ENCODE measurements around the gene ZBTB44. TPM values are rescaled to one million over a fixed set of nuclear protein-coding genes. Genes with fewer than 3 reads are reported as not detected.
A peak's percentile ranks its signal among the peaks of the same experiment; 100 is the strongest.

ZBTB44 gene
- total RNA-seq, 1 experiment from 2014 or later = 62.8 TPM

DNA sequence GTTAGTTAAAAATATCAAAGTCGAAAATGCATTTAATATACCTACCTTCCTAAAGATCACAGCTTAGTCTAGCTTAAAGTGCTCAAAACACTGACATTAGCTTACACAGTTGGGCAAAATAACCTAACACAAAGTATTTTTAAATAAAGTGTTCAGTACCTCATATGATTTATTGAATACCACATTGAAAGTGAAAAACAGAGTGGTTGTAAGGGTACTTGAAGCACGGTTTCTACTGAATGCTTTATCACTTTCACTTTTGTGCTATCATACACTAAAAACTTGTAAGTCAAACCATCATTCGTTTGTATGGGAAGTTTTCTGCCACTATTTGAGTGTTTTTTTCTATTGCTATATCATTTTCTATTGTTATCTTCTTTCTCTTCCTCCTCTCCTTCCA is 36.6 kb downstream of the ZBTB44 start:
- Histone ChIP-seq H3K4me2 (ENCODE audit: low read depth, low read length, poor library complexity, severe bottlenecking) (no peak overlapping the region), H3K9me2 (replicated peaks; ENCODE audit: insufficient read depth, low read length) (no peaks in the 10 kb centered on the region), H4K20me1 (ENCODE audit: insufficient read depth, low read depth, low read length) (no peaks in the 10 kb centered on the region), H3K27me3 (ENCODE audit: low read length) (no peaks in the 10 kb centered on the region), H3K36me3 (ENCODE audit: insufficient read depth, low read length) (no peaks in the 10 kb centered on the region), H3K9me3 (ENCODE audit: low read length) (no peaks in the 10 kb centered on the region), H3K4me1 (ENCODE audit: low read length) (no peaks in the 10 kb centered on the region; the same call in 1 of the 2 replicates), H3K79me2 (ENCODE audit: low read length) (peaks cover 79% of the 10 kb centered on the region), H3K27ac (ENCODE audit: low read length) (no peak overlapping the region), H3K4me3 (ENCODE audit: low read length) (no peak overlapping the region), H3K9ac (ENCODE audit: low read length) (no peak overlapping the region), H2AFZ (ENCODE audit: low read length) (no peak overlapping the region)
- no peak for DNase-seq

DNA sequence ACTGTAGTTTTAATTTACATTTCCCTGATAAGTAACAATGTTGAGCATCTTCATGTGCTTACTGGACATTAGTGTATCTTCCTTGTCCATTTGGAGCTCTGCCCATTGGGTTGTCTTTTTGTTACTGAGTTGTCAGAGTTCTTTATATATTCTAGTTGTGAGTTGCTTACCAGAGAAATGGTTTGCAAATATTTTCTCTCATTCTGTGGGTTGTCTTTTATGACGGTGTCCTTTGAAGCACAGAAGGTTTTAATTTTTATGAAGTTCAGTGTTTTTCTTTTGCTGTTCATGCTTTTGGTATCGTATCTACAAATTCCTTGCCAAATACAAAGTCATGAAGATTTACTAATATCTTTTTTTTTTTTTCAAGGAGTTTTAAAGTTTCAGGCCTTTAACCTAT is 42.4 kb downstream of the ZBTB44 start:
- H3K27ac ChIP-seq (ENCODE audit: low read length) = no peak overlapping the region
- DNase-seq = no peak
- H4K20me1 ChIP-seq (ENCODE audit: insufficient read depth, low read depth, low read length) = no peaks in the 10 kb centered on the region
- H3K9me2 ChIP-seq (replicated peaks; ENCODE audit: insufficient read depth, low read length) = no peaks in the 10 kb centered on the region
- H3K4me3 ChIP-seq (ENCODE audit: low read length) = no peak overlapping the region
- no peaks in the 10 kb centered on the region for H3K9me3 ChIP-seq (ENCODE audit: low read length)
- H3K79me2 ChIP-seq (ENCODE audit: low read length) = peaks cover 75% of the 10 kb centered on the region
- no peak overlapping the region for H3K4me2 ChIP-seq (ENCODE audit: low read depth, low read length, poor library complexity, severe bottlenecking)
- peaks cover 36% of the 10 kb centered on the region for H3K4me1 ChIP-seq (ENCODE audit: low read length)
- no peaks in the 10 kb centered on the region for H3K36me3 ChIP-seq (ENCODE audit: insufficient read depth, low read length)
- no peak overlapping the region for H3K9ac ChIP-seq (ENCODE audit: low read length)
- no peak overlapping the region for H2AFZ ChIP-seq (ENCODE audit: low read length)
- H3K27me3 ChIP-seq (ENCODE audit: low read length) = no peaks in the 10 kb centered on the region

DNA sequence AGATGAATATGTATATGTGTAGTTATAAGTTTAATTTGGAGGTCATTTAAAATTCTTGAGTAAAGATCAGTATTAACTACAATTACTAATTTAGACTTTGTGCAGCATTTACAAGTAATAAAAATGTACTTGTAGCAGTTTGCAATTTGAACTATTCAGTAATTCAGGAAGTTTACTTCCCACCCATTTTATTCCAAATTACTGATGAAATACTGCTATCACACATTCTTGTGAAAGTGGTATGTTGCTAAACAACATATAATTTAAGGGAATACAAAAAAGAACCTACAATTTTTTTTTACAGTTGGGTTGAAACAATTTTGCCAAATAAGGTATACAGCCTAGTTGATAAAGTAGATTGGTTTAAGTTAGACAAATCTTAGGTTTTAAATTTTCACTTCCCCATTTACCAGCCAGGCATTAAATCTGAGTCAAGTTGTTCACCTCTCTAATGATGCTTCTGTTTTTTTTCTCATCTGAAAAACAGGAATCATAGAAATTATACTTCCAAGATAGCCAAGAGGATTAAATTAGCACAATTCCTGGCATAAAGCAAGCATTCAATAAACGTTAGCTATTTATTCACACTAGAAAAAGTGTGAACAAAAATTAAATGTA is 45.3 kb downstream of the ZBTB44 start:
- Histone ChIP-seq H3K4me2 (ENCODE audit: low read depth, low read length, poor library complexity, severe bottlenecking) (peak overlapping the region; percentile 65), H3K27me3 (ENCODE audit: low read length) (no peaks in the 10 kb centered on the region), H3K4me3 (ENCODE audit: low read length) (0 out of 2 replicates have a peak overlapping the region, but pooled peaks have one; percentile 15), H4K20me1 (ENCODE audit: insufficient read depth, low read depth, low read length) (no peaks in the 10 kb centered on the region), H3K9me2 (replicated peaks; ENCODE audit: insufficient read depth, low read length) (no peaks in the 10 kb centered on the region), H3K27ac (ENCODE audit: low read length) (peak overlapping the region; percentile 88), H3K79me2 (ENCODE audit: low read length) (peaks cover 74% of the 10 kb centered on the region), H3K4me1 (ENCODE audit: low read length) (peaks cover 39% of the 10 kb centered on the region), H2AFZ (ENCODE audit: low read length) (no peak overlapping the region), H3K36me3 (ENCODE audit: insufficient read depth, low read length) (no peaks in the 10 kb centered on the region), H3K9ac (ENCODE audit: low read length) (peak overlapping the region; percentile 24), H3K9me3 (ENCODE audit: low read length) (no peaks in the 10 kb centered on the region)
- peak; percentile 63 for DNase-seq

GRCh38 chr11:130263351-130263750 is 51.4 kb downstream of the ZBTB44 start:
- Histone ChIP-seq H3K9me3 (ENCODE audit: low read length) (no peaks in the 10 kb centered on the region), H3K27ac (ENCODE audit: low read length) (no peak overlapping the region), H3K4me2 (ENCODE audit: low read depth, low read length, poor library complexity, severe bottlenecking) (no peak overlapping the region), H3K4me1 (ENCODE audit: low read length) (peaks cover 20% of the 10 kb centered on the region), H3K9ac (ENCODE audit: low read length) (no peak overlapping the region), H3K27me3 (ENCODE audit: low read length) (no peaks in the 10 kb centered on the region), H3K4me3 (ENCODE audit: low read length) (no peak overlapping the region), H4K20me1 (ENCODE audit: insufficient read depth, low read depth, low read length) (no peaks in the 10 kb centered on the region), H3K9me2 (replicated peaks; ENCODE audit: insufficient read depth, low read length) (no peaks in the 10 kb centered on the region), H3K36me3 (ENCODE audit: insufficient read depth, low read length) (peaks cover 15% of the 10 kb centered on the region), H3K79me2 (ENCODE audit: low read length) (peaks cover 75% of the 10 kb centered on the region), H2AFZ (ENCODE audit: low read length) (no peak overlapping the region)
- DNase-seq = no peak

DNA sequence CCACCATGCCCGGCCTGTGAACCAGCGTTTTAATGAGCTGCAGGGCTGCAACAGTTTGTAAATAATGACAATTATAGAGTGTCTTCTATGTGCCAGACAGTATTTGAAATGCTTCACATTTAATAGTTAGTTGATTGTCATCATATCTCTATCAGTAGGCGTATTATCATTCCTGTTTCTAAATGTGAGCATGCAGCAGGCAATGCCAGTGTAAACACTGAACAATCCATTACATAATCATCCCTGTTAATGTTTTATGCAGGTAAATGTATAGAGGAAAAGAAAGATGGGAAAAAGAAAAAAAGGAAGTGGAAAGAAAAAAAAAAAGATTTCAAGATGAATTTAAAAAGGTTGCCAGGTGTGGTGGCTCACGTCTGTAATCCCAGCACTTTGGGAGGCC is 52.3 kb downstream of the ZBTB44 start:
- no peak for DNase-seq
- no peak overlapping the region for H3K4me3 ChIP-seq (ENCODE audit: low read length)
- H3K27ac ChIP-seq (ENCODE audit: low read length) = no peak overlapping the region
- H3K4me1 ChIP-seq (ENCODE audit: low read length) = peaks cover 20% of the 10 kb centered on the region
- H2AFZ ChIP-seq (ENCODE audit: low read length) = no peak overlapping the region
- H4K20me1 ChIP-seq (ENCODE audit: insufficient read depth, low read depth, low read length) = no peaks in the 10 kb centered on the region
- no peak overlapping the region for H3K9ac ChIP-seq (ENCODE audit: low read length)
- no peaks in the 10 kb centered on the region for H3K9me3 ChIP-seq (ENCODE audit: low read length)
- H3K4me2 ChIP-seq (ENCODE audit: low read depth, low read length, poor library complexity, severe bottlenecking) = no peak overlapping the region
- peaks cover 79% of the 10 kb centered on the region for H3K79me2 ChIP-seq (ENCODE audit: low read length)
- peaks cover 19% of the 10 kb centered on the region for H3K36me3 ChIP-seq (ENCODE audit: insufficient read depth, low read length)
- no peaks in the 10 kb centered on the region for H3K9me2 ChIP-seq (replicated peaks; ENCODE audit: insufficient read depth, low read length)
- no peaks in the 10 kb centered on the region for H3K27me3 ChIP-seq (ENCODE audit: low read length)

- peaks cover 27% of the 10 kb centered on the region for H3K4me1 ChIP-seq (ENCODE audit: low read length)
- H3K9ac ChIP-seq (ENCODE audit: low read length) = no peak overlapping the region
- no peak overlapping the region for H2AFZ ChIP-seq (ENCODE audit: low read length)
- peaks cover 19% of the 10 kb centered on the region for H3K36me3 ChIP-seq (ENCODE audit: insufficient read depth, low read length)
- H3K4me2 ChIP-seq (ENCODE audit: low read depth, low read length, poor library complexity, severe bottlenecking) = no peak overlapping the region
- H3K27ac ChIP-seq (ENCODE audit: low read length) = no peak overlapping the region
- no peak overlapping the region for H3K4me3 ChIP-seq (ENCODE audit: low read length)
- peaks cover 81% of the 10 kb centered on the region for H3K79me2 ChIP-seq (ENCODE audit: low read length)
- no peaks in the 10 kb centered on the region for H3K9me2 ChIP-seq (replicated peaks; ENCODE audit: insufficient read depth, low read length)
- DNase-seq = no peak
- no peaks in the 10 kb centered on the region for H4K20me1 ChIP-seq (ENCODE audit: insufficient read depth, low read depth, low read length)
- no peaks in the 10 kb centered on the region for H3K27me3 ChIP-seq (ENCODE audit: low read length)
- H3K9me3 ChIP-seq (ENCODE audit: low read length) = no peaks in the 10 kb centered on the region
Observed at GRCh38 chr11:130261571-130261970, 53.1 kb downstream of the ZBTB44 start.

- DNase-seq = no peak
- Histone ChIP-seq H2AFZ (ENCODE audit: low read length) (no peak overlapping the region), H3K27ac (ENCODE audit: low read length) (no peak overlapping the region), H4K20me1 (ENCODE audit: insufficient read depth, low read depth, low read length) (no peaks in the 10 kb centered on the region), H3K36me3 (ENCODE audit: insufficient read depth, low read length) (peaks cover 19% of the 10 kb centered on the region), H3K9me3 (ENCODE audit: low read length) (no peaks in the 10 kb centered on the region), H3K4me1 (ENCODE audit: low read length) (peaks cover 27% of the 10 kb centered on the region), H3K79me2 (ENCODE audit: low read length) (peaks cover 79% of the 10 kb centered on the region), H3K4me2 (ENCODE audit: low read depth, low read length, poor library complexity, severe bottlenecking) (no peak overlapping the region), H3K9ac (ENCODE audit: low read length) (no peak overlapping the region), H3K27me3 (ENCODE audit: low read length) (no peaks in the 10 kb centered on the region), H3K9me2 (replicated peaks; ENCODE audit: insufficient read depth, low read length) (no peaks in the 10 kb centered on the region), H3K4me3 (ENCODE audit: low read length) (no peak overlapping the region)
Observed at GRCh38 chr11:130260742-130261141, 54.0 kb downstream of the ZBTB44 start.

DNA sequence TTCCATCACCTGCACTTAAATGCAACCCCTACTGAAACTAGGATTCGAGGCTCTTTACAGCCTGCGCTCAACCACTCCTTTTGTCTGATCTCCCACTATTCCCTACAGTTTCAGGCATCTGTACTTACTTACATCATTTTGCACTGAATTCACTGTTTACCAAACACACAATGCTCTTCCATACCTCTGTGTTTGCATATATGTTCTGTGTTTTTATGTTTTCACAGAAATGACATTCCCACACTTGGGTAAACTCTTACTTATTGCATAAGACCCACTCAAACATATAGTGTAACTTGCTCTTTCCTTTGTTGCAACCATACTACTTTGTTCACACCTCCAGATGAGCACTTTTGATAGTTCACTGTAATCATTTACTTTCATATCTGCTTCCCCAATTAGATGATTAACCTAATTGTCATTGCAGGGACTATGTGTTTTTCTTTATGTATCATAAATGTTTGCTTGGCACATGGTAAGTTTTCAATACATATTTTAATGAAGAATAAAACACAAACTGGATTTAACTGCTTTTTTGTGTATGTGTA is 54.6 kb downstream of the ZBTB44 start:
- H3K9me3 ChIP-seq (ENCODE audit: low read length) = no peaks in the 10 kb centered on the region
- no peaks in the 10 kb centered on the region for H3K9me2 ChIP-seq (replicated peaks; ENCODE audit: insufficient read depth, low read length)
- peaks cover 19% of the 10 kb centered on the region for H3K36me3 ChIP-seq (ENCODE audit: insufficient read depth, low read length)
- DNase-seq = no peak
- H3K27ac ChIP-seq (ENCODE audit: low read length) = no peak overlapping the region
- H3K79me2 ChIP-seq (ENCODE audit: low read length) = peaks cover 79% of the 10 kb centered on the region
- H3K27me3 ChIP-seq (ENCODE audit: low read length) = no peaks in the 10 kb centered on the region
- H4K20me1 ChIP-seq (ENCODE audit: insufficient read depth, low read depth, low read length) = no peaks in the 10 kb centered on the region
- no peak overlapping the region for H3K9ac ChIP-seq (ENCODE audit: low read length)
- H2AFZ ChIP-seq (ENCODE audit: low read length) = no peak overlapping the region
- peaks cover 27% of the 10 kb centered on the region for H3K4me1 ChIP-seq (ENCODE audit: low read length)
- no peak overlapping the region for H3K4me2 ChIP-seq (ENCODE audit: low read depth, low read length, poor library complexity, severe bottlenecking)
- H3K4me3 ChIP-seq (ENCODE audit: low read length) = no peak overlapping the region

Measured in Karpas-422 (cell line).